Upper lobe of left lung (tissue), 6 donors: ENCODE measurements around the gene CCDC183. TPM values are rescaled to one million over a fixed set of nuclear protein-coding genes. Genes with fewer than 3 reads are reported as not detected.
"Not testable (repeated sequence)": the region's sequence is repeated elsewhere in the genome, so short reads cannot be mapped to it uniquely, and the experiment has no call there.

Source experiments
- ATAC-seq, 2 donors: fragments of 200-7000 bp; cut with Tn5 transposase; one replicate each; pipeline ENCODE4 v1.9.1; 2022; ENCODE audit warnings: mild to moderate bottlenecking in 2 of 2, moderate library complexity in 2 of 2; ENCODE audit not compliant: low FRiP score in 2 of 2
- DNase-seq, 2 donors: peaks; one replicate each; pipeline ENCODE4 v3.0.0-alpha.2; 2019 to 2020
- H3K27ac ChIP-seq, 4 donors: fragments of 200-600 bp; sonication (generic); one replicate each; pipeline ENCODE4 v1.5.1; 2016 to 2019
- H3K27me3 ChIP-seq, 4 donors: fragments of 200-600 bp; sonication (generic); one replicate each; pipeline ENCODE4 v1.5.1; 2017 to 2019
- H3K36me3 ChIP-seq, 4 donors: fragments of 200-600 bp; sonication (generic); one replicate each; pipeline ENCODE4 v1.5.1; 2016 to 2019
- H3K4me1 ChIP-seq, 4 donors: fragments of 200-600 bp; sonication (generic); one replicate each; pipeline ENCODE4 v1.5.1; 2018 to 2019
- H3K4me3 ChIP-seq, 4 donors: fragments of 200-600 bp; sonication (generic); one replicate each; pipeline ENCODE4 v1.5.1; 2017 to 2019; ENCODE audit warnings: mild to moderate bottlenecking in 2 of 4, moderate library complexity in 1 of 4
- H3K9me3 ChIP-seq, 4 donors: fragments of 200-600 bp; sonication (generic); one replicate each; pipeline ENCODE4 v1.5.1; 2018 to 2019
- CTCF ChIP-seq, 6 experiments: fragments of 450-650 bp in 4 of 6; fragments of 200-600 bp in 2 of 6; sonication (generic) in 2 of 6; IDR thresholded peaks; one replicate each; pipeline ENCODE4 v1.5.1; 2016 to 2019; ENCODE audit warnings: antibody characterized with exemption in 6 of 6
- EP300 ChIP-seq, 4 donors: sonication (generic); formaldehyde crosslinking; IDR thresholded peaks; one replicate each; pipeline ENCODE4 v1.5.1; 2017; ENCODE audit warnings: antibody characterized with exemption in 4 of 4, control low read depth in 2 of 4
- POLR2A ChIP-seq, 4 donors: fragments of 450-650 bp; IDR thresholded peaks; one replicate each; pipeline ENCODE4 v1.5.1; 2016 to 2017; ENCODE audit warnings: antibody characterized with exemption in 4 of 4, mild to moderate bottlenecking in 2 of 4
- POLR2AphosphoS5 ChIP-seq, 2 donors: sonication (generic); formaldehyde crosslinking; IDR thresholded peaks; one replicate each; pipeline ENCODE4 v1.5.1; 2017; ENCODE audit warnings: antibody characterized with exemption in 2 of 2
- WGBS, 2 donors: methylation state at CpG; one replicate each; pipeline ENCODE4 v1.1.5; 2017 to 2018; 5-methylcytosine and 5-hydroxymethylcytosine counted together
- total RNA-seq, 6 donors: library from RNA; depleted of rRNA in 4 of 6; stranded (reverse); fragments of >200 nt in 4 of 6; gene quantifications; one replicate each; pipeline versions ENCODE4 v1.1.0 to v1.2.1, GENCODE V29; 2016 to 2021
- donor health status: DM: no; HTN: no; CAD: no; lungs with moderate emphysema.
- donor health status: DM: no; HTN: yes; CAD: no; lungs with severe emphysema.

Gene CCDC183
- total RNA-seq, 6 donors from 2014 or later: 1.9 to 130 (median 6.6) TPM

DNA sequence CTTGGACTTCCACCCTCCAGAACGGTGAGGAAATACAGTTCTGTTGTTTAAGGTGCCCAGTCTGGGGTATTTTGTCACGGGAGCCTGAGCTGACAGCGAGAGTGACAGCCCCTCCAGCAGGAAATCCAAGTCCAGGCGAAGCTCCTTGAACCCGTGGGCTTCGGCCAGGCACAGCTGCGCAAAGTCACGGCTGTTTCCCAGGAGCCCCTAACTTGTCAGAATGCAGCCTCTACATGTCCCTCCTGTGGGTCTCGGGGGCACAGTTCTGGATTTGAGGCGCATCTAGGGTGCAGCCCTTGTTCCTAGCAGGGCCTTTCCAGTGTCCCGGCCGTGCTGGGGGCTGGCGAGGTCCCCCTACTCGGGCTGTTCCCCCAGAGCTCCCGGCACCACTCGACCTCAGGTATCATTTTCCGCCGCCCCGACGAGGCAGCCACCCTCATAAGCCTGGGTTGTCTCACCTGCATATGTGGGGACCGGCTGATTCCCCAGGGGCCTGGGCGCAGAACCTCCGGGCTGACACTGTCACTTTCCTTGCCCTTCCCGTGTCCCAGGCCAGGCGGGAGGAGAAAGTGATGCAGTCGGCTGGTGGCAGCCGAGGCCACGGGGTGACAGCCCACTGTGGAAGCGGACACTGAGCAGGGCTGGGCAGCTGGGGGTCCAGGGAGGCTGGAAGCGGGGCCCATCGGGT is 42.6 kb upstream of the CCDC183 start:
- Histone ChIP-seq H3K27me3 (no peaks in the 10 kb centered on the region), H3K9me3 (peaks cover 0 to 9% (median 3%) of the 10 kb centered on the region in 4 donors), H3K4me3 (no peak overlapping the region), H3K36me3 (no peaks in the 10 kb centered on the region), H3K4me1 (peaks cover 0 to 7% (median 2%) of the 10 kb centered on the region in 4 donors), H3K27ac (no peak overlapping the region)
- ATAC-seq: no peak
- WGBS, 2 donors: 81 to 84% methylated on average over 13 to 27 of the region's 31 CpGs
- DNase-seq: peak in 1 of 2 donors; percentile 62
- no peak for TF ChIP-seq POLR2AphosphoS5 (IDR thresholded peaks at IDR 0.05)
- TF ChIP-seq POLR2A (IDR thresholded peaks at IDR 0.05): no peak
- TF ChIP-seq EP300 (IDR thresholded peaks at IDR 0.05): no peak
- TF ChIP-seq CTCF (IDR thresholded peaks at IDR 0.05): no peak

DNA sequence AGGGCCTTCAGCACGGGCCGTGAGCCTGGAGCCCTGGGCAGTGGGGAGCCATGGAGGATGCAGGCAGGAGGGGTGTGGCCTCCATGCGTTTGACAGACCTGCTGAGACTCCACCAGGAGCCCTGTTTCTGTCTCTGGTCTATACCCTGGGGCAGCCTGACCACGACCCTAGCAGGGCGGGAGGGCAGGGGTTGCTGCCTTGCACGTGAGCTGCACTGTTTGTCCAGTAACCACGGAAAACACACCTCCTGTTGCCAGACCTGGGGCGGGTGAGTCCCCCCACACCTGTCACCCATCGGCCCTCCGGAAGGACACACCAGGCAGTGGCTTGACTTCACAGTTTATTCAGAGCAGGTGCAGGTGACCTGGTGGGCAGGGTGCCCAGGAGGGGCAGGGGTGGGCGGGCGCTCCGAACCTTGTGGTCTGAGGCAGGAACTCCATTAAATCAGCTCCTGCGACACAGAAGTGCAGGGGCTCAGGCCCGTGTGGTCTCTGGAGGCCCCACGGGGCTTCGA is 42.0 kb upstream of the CCDC183 start:
- 77% methylated on average over 11 of the region's 17 CpGs; no CpG with 5 or more reads in 1 of the 2 donors for WGBS, 2 donors
- no peak overlapping the region for H3K27ac ChIP-seq
- peaks cover 0 to 5% (median 2%) of the 10 kb centered on the region in 4 donors for H3K4me1 ChIP-seq
- no peak for ATAC-seq
- peak in 1 of 2 donors; percentile 55 for DNase-seq
- no peak for TF ChIP-seq POLR2AphosphoS5 (IDR thresholded peaks at IDR 0.05)
- TF ChIP-seq CTCF (IDR thresholded peaks at IDR 0.05): no peak
- no peak for TF ChIP-seq POLR2A (IDR thresholded peaks at IDR 0.05)
- no peak for TF ChIP-seq EP300 (IDR thresholded peaks at IDR 0.05)
- peaks cover 0 to 9% (median 3%) of the 10 kb centered on the region in 4 donors for H3K9me3 ChIP-seq
- no peak overlapping the region for H3K4me3 ChIP-seq
- H3K36me3 ChIP-seq: no peaks in the 10 kb centered on the region
- no peaks in the 10 kb centered on the region for H3K27me3 ChIP-seq

DNA sequence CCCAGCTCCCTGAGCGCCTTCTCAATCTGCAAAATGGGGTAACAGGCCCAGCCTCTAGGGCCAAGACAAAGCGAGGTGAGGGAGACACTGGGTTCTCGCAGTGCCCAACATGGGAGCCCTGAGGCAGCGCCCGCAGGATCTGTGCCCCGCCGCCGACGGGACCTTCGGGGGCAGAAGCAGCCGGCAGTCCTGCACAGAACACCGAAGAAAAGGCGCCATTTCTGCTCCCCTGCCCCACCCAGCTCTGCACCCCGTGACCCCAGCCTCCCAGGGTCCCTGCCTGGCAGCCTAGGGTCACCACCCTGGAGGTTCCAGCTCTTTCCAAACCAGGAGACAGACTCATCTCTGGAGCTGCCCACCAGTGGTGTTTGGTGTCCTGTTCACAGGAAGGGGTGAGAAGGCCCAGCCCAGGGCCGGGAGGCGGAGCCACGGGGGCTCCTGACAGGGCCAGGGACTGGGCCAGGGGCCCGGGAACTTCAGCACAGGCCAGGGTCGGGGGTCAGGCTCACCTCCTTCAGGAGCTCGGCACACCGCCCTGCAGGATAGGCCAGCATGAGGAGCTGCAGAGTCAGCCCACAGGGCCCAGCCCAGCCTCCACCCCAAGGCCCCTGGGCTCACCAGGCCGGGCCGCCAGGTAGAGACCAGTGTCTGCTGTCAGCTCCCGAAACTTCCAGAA is 41.4 kb upstream of the CCDC183 start:
- DNase-seq: peak in 1 of 2 donors; percentile 76
- Histone ChIP-seq H3K4me1 (peaks cover 0 to 5% (median 0%) of the 10 kb centered on the region in 4 donors), H3K4me3 (no peak overlapping the region), H3K27ac (no peak overlapping the region), H3K9me3 (peaks cover 0 to 9% (median 3%) of the 10 kb centered on the region in 4 donors), H3K36me3 (no peaks in the 10 kb centered on the region), H3K27me3 (no peaks in the 10 kb centered on the region)
- ATAC-seq: no peak
- TF ChIP-seq POLR2A (IDR thresholded peaks at IDR 0.05): no peak
- TF ChIP-seq CTCF (IDR thresholded peaks at IDR 0.05): no peak
- no peak for TF ChIP-seq POLR2AphosphoS5 (IDR thresholded peaks at IDR 0.05)
- no peak for TF ChIP-seq EP300 (IDR thresholded peaks at IDR 0.05)
- 81 to 84% methylated on average over 11 to 24 of the region's 24 CpGs for WGBS, 2 donors

DNA sequence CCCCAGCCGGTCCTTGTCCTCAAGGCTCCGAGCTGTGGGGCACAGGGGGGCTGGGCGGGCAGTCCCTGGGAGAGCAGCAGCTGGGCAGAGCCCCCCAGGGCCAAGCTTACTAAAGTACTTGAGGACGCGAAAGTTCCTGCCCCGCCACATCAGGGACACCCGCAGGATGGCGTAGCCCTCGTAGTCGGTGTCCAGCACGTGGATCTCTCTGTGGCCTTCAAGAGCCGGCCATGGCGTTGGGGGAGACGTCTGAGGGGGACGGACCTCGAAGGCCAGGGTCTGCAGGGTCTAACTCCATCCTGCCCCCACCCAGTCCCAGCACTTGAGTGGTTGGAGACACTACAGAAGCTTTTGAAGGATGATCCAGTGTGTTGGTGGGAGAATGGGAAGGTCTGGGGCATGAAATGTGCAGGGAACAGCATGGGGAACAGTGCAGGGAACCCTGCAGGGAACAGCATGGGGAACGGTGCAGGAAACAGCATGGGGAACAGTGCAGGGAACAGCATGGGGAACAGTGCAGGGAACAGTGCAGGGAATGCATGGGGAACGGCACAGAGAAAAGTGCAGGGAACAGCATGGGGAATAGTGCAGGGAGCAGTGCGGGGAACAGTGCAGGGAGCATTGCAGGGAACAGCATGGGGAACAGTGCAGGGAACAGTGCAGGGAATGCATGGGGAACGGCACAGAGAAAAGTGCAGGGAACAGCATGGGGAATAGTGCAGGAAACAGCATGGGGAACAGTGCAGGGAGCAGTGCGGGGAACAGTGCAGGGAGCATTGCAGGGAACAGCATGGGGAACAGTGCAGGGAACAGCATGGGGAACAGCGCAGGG is 40.6 kb upstream of the CCDC183 start:
- H3K4me1 ChIP-seq, ATAC-seq, DNase-seq, H3K36me3 ChIP-seq, H3K27me3 ChIP-seq, H3K27ac ChIP-seq, H3K4me3 ChIP-seq, H3K9me3 ChIP-seq: not testable (repeated sequence)
- WGBS, 2 donors: 92 to 93% methylated on average over 12 to 22 of the region's 22 CpGs

DNA sequence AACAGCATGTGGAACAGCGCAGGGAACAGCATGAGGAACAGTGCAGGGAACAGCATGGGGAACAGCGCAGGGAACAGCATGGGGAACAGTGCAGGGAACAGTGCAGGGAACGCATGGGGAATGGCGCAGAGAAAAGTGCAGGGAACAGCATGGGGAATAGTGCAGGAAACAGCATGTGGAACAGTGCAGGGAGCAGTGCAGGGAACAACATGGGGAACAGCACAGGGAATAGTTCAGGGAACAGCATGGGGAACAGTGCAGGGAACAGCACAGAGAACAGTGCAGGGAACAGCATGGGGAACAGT is 40.1 kb upstream of the CCDC183 start:
- Histone ChIP-seq H3K4me3 (no peak overlapping the region), H3K27me3 (no peaks in the 10 kb centered on the region), H3K27ac (no peak overlapping the region), H3K4me1 (peaks cover 0 to 5% (median 0%) of the 10 kb centered on the region in 4 donors), H3K9me3 (peaks cover 0 to 9% (median 3%) of the 10 kb centered on the region in 4 donors), H3K36me3 (no peaks in the 10 kb centered on the region)
- 81 to 83% methylated on average over 4 of the region's 4 CpGs for WGBS, 2 donors
- ATAC-seq: no peak
- no peak for DNase-seq
- no peak for TF ChIP-seq EP300 (IDR thresholded peaks at IDR 0.05)
- no peak for TF ChIP-seq POLR2AphosphoS5 (IDR thresholded peaks at IDR 0.05)
- TF ChIP-seq CTCF (IDR thresholded peaks at IDR 0.05): no peak
- no peak for TF ChIP-seq POLR2A (IDR thresholded peaks at IDR 0.05)
